HG03432 (cell line): ENCODE data around the gene MYBPH.

Experiments
- ATAC-seq: cut with Tn5 transposase; IDR thresholded peaks from one replicate; pipeline ENCODE4 v1.9.1; 2021; ENCODE audit warnings: mild to moderate bottlenecking, moderate library complexity; ENCODE audit not compliant: unreplicated experiment

MYBPH gene

GRCh38 chr1:203131548-203132200 is 44.0 kb downstream of the MYBPH start:
- ATAC-seq, result no peak

- no peak for ATAC-seq
Measured at GRCh38 chr1:203130358-203130985, 45.2 kb downstream of the MYBPH start.

- ATAC-seq, result no peak
Measured at GRCh38 chr1:203129501-203130231, 46.0 kb downstream of the MYBPH start.

- no peak for ATAC-seq
Measured at GRCh38 chr1:203128716-203129500, 46.7 kb downstream of the MYBPH start.

GRCh38 chr1:203128431-203128715 is 47.3 kb downstream of the MYBPH start:
- no peak for ATAC-seq

GRCh38 chr1:203127666-203128430 is 47.8 kb downstream of the MYBPH start, which contains the start of gene ADORA1:
TSS of gene ADORA1 (plus strand) at chr1:203127726. CDS start at chr1:203128842, 1,116 bp downstream.
- no peak for ATAC-seq

GRCh38 chr1:203126866-203127665 is 48.6 kb downstream of the MYBPH start:
- no peak for ATAC-seq

- no peak for ATAC-seq
Measured at GRCh38 chr1:203126151-203126865, 49.3 kb downstream of the MYBPH start.

- no peak for ATAC-seq
Measured at GRCh38 chr1:203124546-203125317, 50.9 kb downstream of the MYBPH start.

GRCh38 chr1:203124011-203124410 is 51.6 kb downstream of the MYBPH start:
- ATAC-seq, result no peak

- no peak for ATAC-seq
Measured at GRCh38 chr1:203122159-203122558, 53.5 kb downstream of the MYBPH start.

- no peak for ATAC-seq
Measured at GRCh38 chr1:203121186-203122015, 54.2 kb downstream of the MYBPH start.

- ATAC-seq, result no peak
Measured at GRCh38 chr1:203120325-203121153, 55.1 kb downstream of the MYBPH start.
